Activated CD8-positive, alpha-beta memory T cell treated with anti-CD3 and anti-CD28 coated beads, Interleukin-2, amount 10 ng/mL, durations not matched to agents 7 days and 5 days (primary cell): ENCODE results near the gene ST6GAL1. TPM values are rescaled to one million over a fixed set of nuclear protein-coding genes. Genes with fewer than 3 reads are reported as not detected.
A peak's percentile ranks its signal among the peaks of the same experiment; 100 is the strongest.
"Not testable (repeated sequence)": the region's sequence is repeated elsewhere in the genome, so short reads cannot be mapped to it uniquely, and the experiment has no call there.

ENCODE experiments used
- ATAC-seq: fragments of 150-1000 bp; cut with Tn5 transposase; one replicate; pipeline ENCODE4 v1.10.0; 2021; ENCODE audit warnings: moderate library complexity
- CTCF ChIA-PET: fragments of 350-600 bp; sonication (Branson Sonifier 250); formaldehyde crosslinking; loops from one replicate; lab custom pipeline; 2021; ENCODE audit warnings: antibody characterized with exemption; lab: Charles Lee
- DNase-seq: peaks from one replicate; pipeline ENCODE4 v3.0.0-alpha.2; 2020
- H3K27ac Mint-ChIP-seq: one replicate; pipeline ENCODE4 v1.8.0; 2021; ENCODE audit warnings: mild to moderate bottlenecking, mixed read lengths
- H3K27me3 Mint-ChIP-seq: one replicate; pipeline ENCODE4 v1.8.0; 2021; ENCODE audit warnings: mixed read lengths
- H3K36me3 Mint-ChIP-seq: one replicate; pipeline ENCODE4 v1.8.0; 2021; ENCODE audit warnings: mild to moderate bottlenecking, mixed read lengths
- H3K4me1 Mint-ChIP-seq: one replicate; pipeline ENCODE4 v1.8.0; 2021; ENCODE audit warnings: mixed read lengths
- H3K4me3 Mint-ChIP-seq: one replicate; pipeline ENCODE4 v1.8.0; 2021; ENCODE audit warnings: mild to moderate bottlenecking, moderate library complexity, mixed read lengths
- H3K9me3 Mint-ChIP-seq: one replicate; pipeline ENCODE4 v1.8.0; 2022; ENCODE audit warnings: low read depth, mixed read lengths
- total RNA-seq, 2 experiments: library from RNA; stranded (reverse); gene quantifications; one replicate each; pipeline ENCODE4 v1.2.3, GENCODE V29; 2021

ST6GAL1 gene
- 100 to 1,000 TPM in 1 of 2 experiments, 10 to 100 TPM in 1; 77.9 to 102 TPM for total RNA-seq

GRCh38 chr3:186930143-186930640 lies at the start of gene ST6GAL1:
Gene ST6GAL1, plus strand, starts transcription at chr3:186930526. Its CDS starts 112,178 bp downstream, at chr3:187042704.
- Mint-ChIP-seq H3K4me1 (peaks cover 32% of the 10 kb centered on the region), H3K4me3 (peak within 1 kb of the TSS; percentile 88), H3K27ac (peak within 1 kb of the TSS; percentile 87), H3K27me3 (no peaks in the 10 kb centered on the region), H3K36me3 (peaks cover 31% of the 10 kb centered on the region), H3K9me3 (peaks cover 2% of the 10 kb centered on the region)
- ATAC-seq = peak; percentile 71
- CTCF ChIA-PET = interaction anchor here (0.8 to 3.3 kb wide), 8 partner anchors 10 to 103 kb away, joined by 3 to 35 read pairs (median 10); no protein-coding TSS in a partner anchor
- peak; percentile 86 for DNase-seq

- Mint-ChIP-seq H3K4me1 (peaks cover 50% of the 10 kb centered on the region), H3K36me3 (peaks cover 2% of the 10 kb centered on the region), H3K27me3 (no peaks in the 10 kb centered on the region), H3K27ac (peak overlapping the region; percentile 89), H3K9me3 (no peaks in the 10 kb centered on the region), H3K4me3 (peak overlapping the region; percentile 41)
- CTCF ChIA-PET = interaction anchor here (0.8 to 2.5 kb wide), 5 partner anchors 10 to 231 kb away, joined by 3 to 18 read pairs (median 3); partner anchors contain the start of gene ST6GAL1
- ATAC-seq (peak; percentile 12), DNase-seq (no peak)
Measured at GRCh38 chr3:186882150-186882524, 48.2 kb upstream of the ST6GAL1 start.

GRCh38 chr3:186882881-186883685 lies 47.2 kb upstream of the ST6GAL1 start:
- H3K36me3 Mint-ChIP-seq = peaks cover 2% of the 10 kb centered on the region
- CTCF ChIA-PET = interaction anchor here (1.3 to 2.5 kb wide), 2 partner anchors 20 to 49 kb away, joined by 3 to 18 read pairs; partner anchors contain the start of gene ST6GAL1
- H3K4me3 Mint-ChIP-seq = no peak overlapping the region
- peaks cover 4% of the 10 kb centered on the region for H3K27me3 Mint-ChIP-seq
- no peaks in the 10 kb centered on the region for H3K9me3 Mint-ChIP-seq
- H3K27ac Mint-ChIP-seq = peak overlapping the region; percentile 75
- H3K4me1 Mint-ChIP-seq = peaks cover 50% of the 10 kb centered on the region
- peak; percentile 60 for DNase-seq
- peak; percentile 84 for ATAC-seq

GRCh38 chr3:186883686-186884058 lies 46.7 kb upstream of the ST6GAL1 start:
- H3K27me3 Mint-ChIP-seq = peaks cover 4% of the 10 kb centered on the region
- no peak for ATAC-seq
- H3K27ac Mint-ChIP-seq = peak overlapping the region; percentile 75
- DNase-seq = no peak
- H3K36me3 Mint-ChIP-seq = peaks cover 2% of the 10 kb centered on the region
- H3K4me3 Mint-ChIP-seq = no peak overlapping the region
- no peaks in the 10 kb centered on the region for H3K9me3 Mint-ChIP-seq
- peaks cover 50% of the 10 kb centered on the region for H3K4me1 Mint-ChIP-seq
- CTCF ChIA-PET = no interaction called here

GRCh38 chr3:186884868-186885267 lies 45.5 kb upstream of the ST6GAL1 start:
- H3K9me3 Mint-ChIP-seq, H3K27ac Mint-ChIP-seq, H3K27me3 Mint-ChIP-seq, DNase-seq, H3K36me3 Mint-ChIP-seq, ATAC-seq, H3K4me3 Mint-ChIP-seq, CTCF ChIA-PET: not testable (repeated sequence)
- peaks cover 40% of the 10 kb centered on the region for H3K4me1 Mint-ChIP-seq

- no peak for DNase-seq
- no peak for ATAC-seq
- no peaks in the 10 kb centered on the region for H3K36me3 Mint-ChIP-seq
- H3K9me3 Mint-ChIP-seq = no peaks in the 10 kb centered on the region
- CTCF ChIA-PET = no interaction called here
- H3K4me3 Mint-ChIP-seq = no peak overlapping the region
- peaks cover 25% of the 10 kb centered on the region for H3K4me1 Mint-ChIP-seq
- H3K27me3 Mint-ChIP-seq = peaks cover 7% of the 10 kb centered on the region
- H3K27ac Mint-ChIP-seq = no peak overlapping the region
Measured at GRCh38 chr3:186886202-186886981, 43.9 kb upstream of the ST6GAL1 start.

GRCh38 chr3:186887507-186887938 lies 42.8 kb upstream of the ST6GAL1 start:
- H3K4me1 Mint-ChIP-seq = peaks cover 14% of the 10 kb centered on the region
- not testable (repeated sequence) for ATAC-seq, H3K27ac Mint-ChIP-seq, H3K9me3 Mint-ChIP-seq, H3K4me3 Mint-ChIP-seq, H3K27me3 Mint-ChIP-seq, DNase-seq, H3K36me3 Mint-ChIP-seq
- CTCF ChIA-PET = interaction anchor here (1.2 kb wide), 1 partner anchor 11 kb away, joined by 3 read pairs; no protein-coding TSS in a partner anchor

GRCh38 chr3:186888569-186888968 lies 41.8 kb upstream of the ST6GAL1 start:
- Mint-ChIP-seq H3K9me3 (no peaks in the 10 kb centered on the region), H3K36me3 (no peaks in the 10 kb centered on the region), H3K4me1 (peaks cover 4% of the 10 kb centered on the region), H3K27me3 (peaks cover 7% of the 10 kb centered on the region), H3K4me3 (no peak overlapping the region), H3K27ac (no peak overlapping the region)
- DNase-seq (no peak), ATAC-seq (no peak)
- CTCF ChIA-PET = interaction anchor here (1.2 kb wide), 1 partner anchor 10 kb away, joined by 3 read pairs; no protein-coding TSS in a partner anchor

GRCh38 chr3:186889698-186890097 lies 40.6 kb upstream of the ST6GAL1 start:
- H3K27me3 Mint-ChIP-seq, DNase-seq, H3K27ac Mint-ChIP-seq, H3K9me3 Mint-ChIP-seq, ATAC-seq, H3K4me1 Mint-ChIP-seq, H3K4me3 Mint-ChIP-seq, H3K36me3 Mint-ChIP-seq, CTCF ChIA-PET: not testable (repeated sequence)

- ATAC-seq = no peak
- Mint-ChIP-seq H3K9me3 (no peaks in the 10 kb centered on the region), H3K4me3 (no peak overlapping the region), H3K4me1 (no peaks in the 10 kb centered on the region), H3K27ac (no peak overlapping the region), H3K27me3 (peaks cover 7% of the 10 kb centered on the region), H3K36me3 (no peaks in the 10 kb centered on the region)
- no peak for DNase-seq
- CTCF ChIA-PET = no interaction called here
Measured at GRCh38 chr3:186890911-186891310, 39.4 kb upstream of the ST6GAL1 start.

GRCh38 chr3:186893071-186893470 lies 37.3 kb upstream of the ST6GAL1 start:
- H3K9me3 Mint-ChIP-seq, H3K36me3 Mint-ChIP-seq, H3K4me3 Mint-ChIP-seq, H3K27me3 Mint-ChIP-seq, DNase-seq, H3K4me1 Mint-ChIP-seq, H3K27ac Mint-ChIP-seq, CTCF ChIA-PET, ATAC-seq: not testable (repeated sequence)

GRCh38 chr3:186895406-186895805 lies 34.9 kb upstream of the ST6GAL1 start:
- no peaks in the 10 kb centered on the region for H3K9me3 Mint-ChIP-seq
- no peak overlapping the region for H3K27ac Mint-ChIP-seq
- peaks cover 6% of the 10 kb centered on the region for H3K4me1 Mint-ChIP-seq
- peaks cover 4% of the 10 kb centered on the region for H3K36me3 Mint-ChIP-seq
- CTCF ChIA-PET = no interaction called here
- H3K27me3 Mint-ChIP-seq = no peaks in the 10 kb centered on the region
- ATAC-seq = no peak
- DNase-seq = no peak
- H3K4me3 Mint-ChIP-seq = no peak overlapping the region

- peaks cover 7% of the 10 kb centered on the region for H3K36me3 Mint-ChIP-seq
- H3K4me3 Mint-ChIP-seq = no peak overlapping the region
- H3K27me3 Mint-ChIP-seq = no peaks in the 10 kb centered on the region
- no peaks in the 10 kb centered on the region for H3K9me3 Mint-ChIP-seq
- DNase-seq (no peak), ATAC-seq (no peak)
- no peak overlapping the region for H3K27ac Mint-ChIP-seq
- H3K4me1 Mint-ChIP-seq = peaks cover 10% of the 10 kb centered on the region
- CTCF ChIA-PET = no interaction called here
Measured at GRCh38 chr3:186896006-186896405, 34.3 kb upstream of the ST6GAL1 start.
